WI38 (cell line): Measurements from ENCODE around the gene TCN2.

ENCODE experiments used
- H3K4me3 ChIP-seq: 2 replicates; pipeline ENCODE4 v1.5.1; 2011; ENCODE audit warnings: low read depth, mild to moderate bottlenecking, control low read depth, low read length
- TF ChIP-seq, protein P1 (sequence below): IDR thresholded peaks from 2 replicates; pipeline ENCODE4 v1.5.1; 2012; ENCODE audit warnings: low read depth, mild to moderate bottlenecking, control low read depth, low read length

The TCN2 gene

DNA sequence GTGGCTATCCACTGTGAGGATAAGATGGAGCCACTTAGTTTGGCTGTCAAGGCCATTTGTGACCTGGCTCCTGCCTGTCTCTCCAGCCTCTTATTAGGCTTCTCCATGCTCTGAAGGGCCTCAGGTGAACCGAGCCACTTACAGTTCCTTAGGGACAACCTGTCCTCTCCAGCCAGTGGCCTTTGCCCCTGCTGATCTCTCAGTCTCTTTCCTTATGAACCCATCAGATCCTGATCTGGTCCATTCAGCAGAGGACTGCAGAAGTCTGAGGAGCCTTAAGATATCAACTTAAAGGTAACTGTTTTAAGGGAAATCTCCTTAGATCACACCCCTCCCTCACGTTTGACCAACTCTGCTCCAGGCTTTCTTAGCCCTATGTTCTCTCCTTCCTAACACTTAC, 58.3 kb downstream of the TCN2 start:
- TF ChIP-seq, protein P1, sequence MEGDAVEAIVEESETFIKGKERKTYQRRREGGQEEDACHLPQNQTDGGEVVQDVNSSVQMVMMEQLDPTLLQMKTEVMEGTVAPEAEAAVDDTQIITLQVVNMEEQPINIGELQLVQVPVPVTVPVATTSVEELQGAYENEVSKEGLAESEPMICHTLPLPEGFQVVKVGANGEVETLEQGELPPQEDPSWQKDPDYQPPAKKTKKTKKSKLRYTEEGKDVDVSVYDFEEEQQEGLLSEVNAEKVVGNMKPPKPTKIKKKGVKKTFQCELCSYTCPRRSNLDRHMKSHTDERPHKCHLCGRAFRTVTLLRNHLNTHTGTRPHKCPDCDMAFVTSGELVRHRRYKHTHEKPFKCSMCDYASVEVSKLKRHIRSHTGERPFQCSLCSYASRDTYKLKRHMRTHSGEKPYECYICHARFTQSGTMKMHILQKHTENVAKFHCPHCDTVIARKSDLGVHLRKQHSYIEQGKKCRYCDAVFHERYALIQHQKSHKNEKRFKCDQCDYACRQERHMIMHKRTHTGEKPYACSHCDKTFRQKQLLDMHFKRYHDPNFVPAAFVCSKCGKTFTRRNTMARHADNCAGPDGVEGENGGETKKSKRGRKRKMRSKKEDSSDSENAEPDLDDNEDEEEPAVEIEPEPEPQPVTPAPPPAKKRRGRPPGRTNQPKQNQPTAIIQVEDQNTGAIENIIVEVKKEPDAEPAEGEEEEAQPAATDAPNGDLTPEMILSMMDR, result no peak
- no peak overlapping the region for H3K4me3 ChIP-seq

DNA sequence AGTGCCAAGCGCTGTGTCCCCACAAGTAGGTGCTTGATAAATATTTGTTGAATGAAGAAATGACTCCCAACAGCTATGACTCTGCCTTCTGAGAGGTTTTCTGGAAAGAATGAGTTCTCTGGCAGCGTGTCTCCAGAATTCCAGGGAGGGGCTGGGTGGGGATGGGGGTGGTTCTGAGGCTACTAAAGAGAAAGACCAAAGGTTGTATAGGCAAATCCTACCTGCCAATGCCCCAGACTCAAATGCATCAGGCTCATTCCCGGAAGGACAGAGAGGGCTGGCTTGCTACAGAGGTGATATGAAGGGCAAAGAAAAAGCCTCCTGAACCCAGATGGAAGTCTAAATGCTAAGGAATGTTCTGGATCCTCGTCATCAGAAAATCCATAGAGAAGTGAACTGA, 58.8 kb downstream of the TCN2 start:
- TF ChIP-seq, protein P1, result no peak
- H3K4me3 ChIP-seq, result no peak overlapping the region

DNA sequence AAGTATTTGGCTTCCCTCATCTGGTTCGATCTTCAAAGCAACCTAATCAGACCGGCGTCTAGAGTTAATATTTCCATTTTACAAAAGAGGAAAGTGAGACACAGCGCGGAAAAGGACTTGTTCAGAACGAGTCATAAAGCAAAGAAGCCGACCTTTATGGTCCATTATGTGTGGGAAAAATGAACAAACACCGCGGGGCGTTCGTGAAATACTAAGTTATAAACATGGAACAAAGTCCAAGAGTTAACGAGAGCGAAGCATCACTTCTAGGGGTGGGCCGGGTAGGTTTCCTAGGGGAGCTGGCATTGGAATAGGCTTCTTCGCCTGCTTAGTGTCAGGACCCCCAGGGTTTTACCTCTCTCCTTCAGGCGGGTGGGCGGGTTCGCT, 60.1 kb downstream of the TCN2 start:
- H3K4me3 ChIP-seq, result peak overlapping the region; percentile 85
- TF ChIP-seq, protein P1, result no peak

DNA sequence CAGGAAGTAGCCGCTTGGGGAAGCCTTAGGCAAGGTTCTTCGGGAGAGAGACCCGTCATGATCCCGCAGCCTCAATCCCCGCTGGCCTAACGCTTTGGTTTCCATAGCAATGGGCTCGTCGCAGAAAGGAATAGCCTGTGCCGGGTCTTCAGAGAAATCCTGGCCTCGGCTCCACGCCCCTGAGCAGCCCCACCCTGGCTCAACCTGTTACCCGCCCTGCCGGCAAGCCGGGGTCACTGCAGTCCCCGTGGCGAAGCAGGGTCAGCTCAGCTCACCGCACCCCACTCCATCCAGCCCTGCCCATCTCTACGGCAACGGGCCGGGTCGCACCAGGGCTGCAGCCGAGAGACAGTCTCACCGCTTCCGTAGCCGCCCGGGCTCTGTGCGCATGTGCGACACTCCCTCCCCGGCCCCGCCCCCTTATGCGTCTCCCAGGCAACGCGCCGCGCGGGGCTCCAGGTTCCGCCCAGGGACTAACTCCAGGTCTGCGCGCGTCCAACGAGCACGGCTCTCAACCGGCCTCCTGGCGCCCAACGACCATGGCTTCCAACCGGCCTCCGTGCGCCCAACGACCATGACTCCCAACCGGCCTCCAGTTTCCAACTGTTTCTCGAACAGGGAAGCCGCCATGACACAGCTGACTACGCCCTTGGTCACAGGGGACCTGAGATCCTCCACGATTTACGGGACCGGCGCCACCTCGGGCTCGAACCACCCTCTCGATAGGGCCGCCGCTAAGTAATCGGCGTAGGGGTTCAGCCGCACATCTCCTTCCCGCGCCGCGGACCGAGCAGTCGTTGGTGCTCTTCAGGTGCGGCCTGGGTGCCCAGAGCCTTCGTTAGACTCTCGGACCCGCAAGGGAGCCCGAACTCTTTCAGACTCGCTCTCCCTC, 60.8 kb downstream of the TCN2 start, which contains the start of gene DUSP18:
TSS of gene DUSP18 (minus strand) at position 382 of the 892 bp plus-strand sequence. CDS start 3,872 bp downstream, outside the sequence.
- TF ChIP-seq, protein P1, result peak; percentile 36; the same call in 1 of the 2 replicates
- peak within 1 kb of the TSS; percentile 85 for H3K4me3 ChIP-seq

DNA sequence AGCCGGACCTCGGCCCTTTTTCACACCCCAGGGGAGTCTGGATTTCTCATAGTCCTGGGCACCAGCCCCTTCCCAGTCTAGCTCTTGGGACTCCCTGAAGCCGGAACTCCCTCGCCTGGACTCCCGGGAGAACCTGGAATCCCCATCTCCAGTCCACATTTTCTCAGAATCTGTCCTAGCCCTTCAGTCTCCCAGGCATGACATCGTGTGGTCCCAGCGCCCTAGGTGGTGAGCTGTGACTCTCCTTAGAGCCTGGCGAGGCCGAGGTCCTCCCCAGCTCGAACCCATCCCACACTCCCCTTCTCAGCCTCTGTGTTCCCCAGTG, 61.4 kb downstream of the TCN2 start:
- TF ChIP-seq, protein P1, result no peak
- peak overlapping the region; percentile 85 for H3K4me3 ChIP-seq

DNA sequence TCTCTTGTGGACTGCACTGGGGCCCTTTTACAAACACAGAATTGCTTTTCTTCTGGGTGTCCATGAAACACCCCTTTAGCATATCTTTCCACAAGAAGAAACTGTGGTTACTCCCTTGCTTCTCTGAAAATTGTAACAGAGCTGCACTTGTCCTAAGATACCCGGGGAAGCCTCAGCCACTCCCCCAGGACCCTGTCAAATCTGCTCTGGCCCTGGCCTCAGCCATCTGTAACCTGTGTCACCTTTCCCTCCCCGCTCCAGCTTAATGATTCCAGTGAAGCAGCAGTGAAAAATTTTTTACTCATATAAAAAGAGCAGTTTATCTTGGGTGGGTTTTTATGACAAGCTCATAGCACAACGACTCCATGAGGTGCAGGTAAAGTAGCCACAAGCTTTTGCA, 64.1 kb downstream of the TCN2 start:
- TF ChIP-seq, protein P1, result no peak
- no peak overlapping the region for H3K4me3 ChIP-seq

DNA sequence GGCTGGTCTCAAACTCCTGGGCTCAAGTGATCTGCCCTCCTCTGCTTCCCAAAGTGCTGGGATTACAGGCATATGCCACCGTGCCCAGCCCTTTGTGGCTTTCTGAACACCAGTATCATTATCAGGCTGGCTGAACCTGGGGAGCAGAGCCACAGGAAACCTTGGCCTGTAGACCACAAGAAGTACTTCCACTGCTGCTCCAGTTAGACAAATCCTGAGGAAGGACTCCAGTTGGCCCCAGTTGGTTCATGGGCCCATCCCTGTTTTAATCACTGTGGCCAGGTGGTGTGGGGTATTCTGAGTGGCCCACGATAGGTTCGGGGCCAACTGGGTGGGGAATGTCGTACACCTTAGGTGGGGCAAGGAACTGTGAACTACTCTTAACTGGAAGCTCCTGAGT, 66.2 kb downstream of the TCN2 start:
- H3K4me3 ChIP-seq, result no peak overlapping the region
- TF ChIP-seq, protein P1, result no peak
